ENCODE results near the gene HEATR5B. TPM values are rescaled to one million over a fixed set of nuclear protein-coding genes. Genes with fewer than 3 reads are reported as not detected.

Gene HEATR5B
- total RNA-seq, 1 experiment from 2014 or later = 14.5 TPM

DNA sequence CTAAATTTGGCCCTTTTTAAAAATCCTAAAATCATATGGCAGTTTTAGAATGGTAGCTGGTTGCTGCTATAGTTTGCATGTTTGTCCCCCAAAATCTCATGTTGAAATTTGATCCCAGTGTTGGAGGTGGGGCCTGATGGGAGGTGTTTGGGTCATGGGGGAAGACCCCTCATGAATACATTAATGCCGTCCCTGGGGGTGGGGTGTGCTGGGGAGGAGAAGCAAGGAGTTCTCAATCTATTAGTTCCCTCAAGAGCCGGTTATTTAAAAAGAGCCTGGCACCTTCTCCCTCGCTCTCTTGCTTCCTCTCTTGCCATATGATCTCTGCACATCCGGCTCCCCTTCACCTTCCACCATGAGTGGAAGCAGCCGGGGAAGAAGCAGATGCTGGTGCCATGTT, 21.0 kb upstream of the HEATR5B start:
- CTCF ChIA-PET = no interaction called here
- intact Hi-C loops (cut with micrococcal nuclease) = no loop called here
- DNase-seq (ENCODE audit: unreplicated experiment) = no peak
- no TSS peak for BruUV-seq (replicated peaks)
- Mint-ChIP-seq H3K27ac (ENCODE audit: low read depth, unreplicated experiment) (no peak overlapping the region), H3K4me3 (ENCODE audit: unreplicated experiment) (no peak overlapping the region), H3K36me3 (ENCODE audit: insufficient read depth, unreplicated experiment) (peaks cover 69% of the 10 kb centered on the region), H3K4me1 (ENCODE audit: insufficient read depth, unreplicated experiment) (no peaks in the 10 kb centered on the region), H3K9me3 (ENCODE audit: unreplicated experiment) (no peaks in the 10 kb centered on the region), H3K27me3 (ENCODE audit: insufficient read depth, unreplicated experiment) (no peaks in the 10 kb centered on the region)
- TF ChIP-seq, protein P1, sequence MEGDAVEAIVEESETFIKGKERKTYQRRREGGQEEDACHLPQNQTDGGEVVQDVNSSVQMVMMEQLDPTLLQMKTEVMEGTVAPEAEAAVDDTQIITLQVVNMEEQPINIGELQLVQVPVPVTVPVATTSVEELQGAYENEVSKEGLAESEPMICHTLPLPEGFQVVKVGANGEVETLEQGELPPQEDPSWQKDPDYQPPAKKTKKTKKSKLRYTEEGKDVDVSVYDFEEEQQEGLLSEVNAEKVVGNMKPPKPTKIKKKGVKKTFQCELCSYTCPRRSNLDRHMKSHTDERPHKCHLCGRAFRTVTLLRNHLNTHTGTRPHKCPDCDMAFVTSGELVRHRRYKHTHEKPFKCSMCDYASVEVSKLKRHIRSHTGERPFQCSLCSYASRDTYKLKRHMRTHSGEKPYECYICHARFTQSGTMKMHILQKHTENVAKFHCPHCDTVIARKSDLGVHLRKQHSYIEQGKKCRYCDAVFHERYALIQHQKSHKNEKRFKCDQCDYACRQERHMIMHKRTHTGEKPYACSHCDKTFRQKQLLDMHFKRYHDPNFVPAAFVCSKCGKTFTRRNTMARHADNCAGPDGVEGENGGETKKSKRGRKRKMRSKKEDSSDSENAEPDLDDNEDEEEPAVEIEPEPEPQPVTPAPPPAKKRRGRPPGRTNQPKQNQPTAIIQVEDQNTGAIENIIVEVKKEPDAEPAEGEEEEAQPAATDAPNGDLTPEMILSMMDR (IDR thresholded peaks at IDR 0.05; ENCODE audit: unreplicated experiment) = no peak
- POLR2A ChIA-PET = no interaction called here

DNA sequence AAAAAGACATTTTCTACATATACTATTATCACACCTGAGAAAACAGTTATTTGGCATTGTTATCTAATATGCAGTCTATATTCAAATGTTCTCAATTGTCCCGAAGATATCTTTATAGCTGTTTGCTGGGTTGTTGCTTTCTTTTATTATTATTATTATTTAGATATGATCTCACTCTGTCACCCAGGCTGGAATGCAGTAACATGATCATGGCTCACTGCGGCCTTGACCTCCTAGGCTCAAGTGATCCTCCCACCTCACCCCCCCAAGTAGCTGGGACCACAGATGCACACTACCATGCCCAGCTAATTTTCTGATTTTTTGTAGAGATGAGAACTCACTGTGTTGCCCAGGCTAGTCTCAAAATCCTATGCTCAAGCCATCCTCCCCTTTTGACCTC, 20.0 kb upstream of the HEATR5B start:
- no peak for DNase-seq (ENCODE audit: unreplicated experiment)
- TF ChIP-seq, protein P1 (IDR thresholded peaks at IDR 0.05; ENCODE audit: unreplicated experiment) = no peak
- Mint-ChIP-seq H3K36me3 (ENCODE audit: insufficient read depth, unreplicated experiment) (peaks cover 61% of the 10 kb centered on the region), H3K27me3 (ENCODE audit: insufficient read depth, unreplicated experiment) (no peaks in the 10 kb centered on the region), H3K4me3 (ENCODE audit: unreplicated experiment) (no peak overlapping the region), H3K9me3 (ENCODE audit: unreplicated experiment) (no peaks in the 10 kb centered on the region), H3K27ac (ENCODE audit: low read depth, unreplicated experiment) (no peak overlapping the region), H3K4me1 (ENCODE audit: insufficient read depth, unreplicated experiment) (no peaks in the 10 kb centered on the region)
- intact Hi-C loops (cut with micrococcal nuclease) = no loop called here
- no TSS peak for BruUV-seq (replicated peaks)
- CTCF ChIA-PET = interaction anchor here (0.8 kb wide), 1 partner anchor 787 kb away, joined by 3 read pairs; no protein-coding TSS in a partner anchor
- POLR2A ChIA-PET = interaction anchor here (0.7 to 3.3 kb wide), 3 partner anchors 19 to 708 kb away, joined by 3 to 16 read pairs (median 4); partner anchors contain the start of genes CEBPZ, GPATCH11, HEATR5B and NDUFAF7

DNA sequence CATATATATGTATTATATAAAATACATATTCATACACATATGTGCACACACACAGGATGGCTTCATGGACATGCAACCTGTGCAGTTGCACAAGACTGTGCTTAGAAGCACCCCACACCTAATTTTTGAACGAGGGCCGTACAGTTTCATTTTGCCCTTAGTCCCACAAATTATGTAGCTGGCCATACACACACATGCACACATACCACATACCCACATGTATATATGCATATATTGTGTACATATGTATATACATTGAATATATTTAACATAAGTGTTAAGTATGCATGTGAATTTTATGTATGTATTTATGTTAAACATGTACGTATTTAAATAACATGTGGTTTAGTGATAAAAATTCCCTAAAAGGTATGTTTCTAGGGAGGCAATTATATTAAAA, 18.4 kb upstream of the HEATR5B start:
- no peaks in the 10 kb centered on the region for H3K4me1 Mint-ChIP-seq (ENCODE audit: insufficient read depth, unreplicated experiment)
- intact Hi-C loops (cut with micrococcal nuclease) = no loop called here
- DNase-seq (ENCODE audit: unreplicated experiment) = no peak
- H3K36me3 Mint-ChIP-seq (ENCODE audit: insufficient read depth, unreplicated experiment) = peaks cover 56% of the 10 kb centered on the region
- no peak overlapping the region for H3K4me3 Mint-ChIP-seq (ENCODE audit: unreplicated experiment)
- H3K9me3 Mint-ChIP-seq (ENCODE audit: unreplicated experiment) = no peaks in the 10 kb centered on the region
- BruUV-seq (replicated peaks) = no TSS peak
- ChIA-PET CTCF (no interaction called here), POLR2A (interaction anchor here (1.0 to 3.3 kb wide), 2 partner anchors 10 to 18 kb away, joined by 3 to 16 read pairs; partner anchors contain the start of genes GPATCH11 and HEATR5B)
- no peak overlapping the region for H3K27ac Mint-ChIP-seq (ENCODE audit: low read depth, unreplicated experiment)
- TF ChIP-seq, protein P1 (IDR thresholded peaks at IDR 0.05; ENCODE audit: unreplicated experiment) = no peak
- H3K27me3 Mint-ChIP-seq (ENCODE audit: insufficient read depth, unreplicated experiment) = no peaks in the 10 kb centered on the region

DNA sequence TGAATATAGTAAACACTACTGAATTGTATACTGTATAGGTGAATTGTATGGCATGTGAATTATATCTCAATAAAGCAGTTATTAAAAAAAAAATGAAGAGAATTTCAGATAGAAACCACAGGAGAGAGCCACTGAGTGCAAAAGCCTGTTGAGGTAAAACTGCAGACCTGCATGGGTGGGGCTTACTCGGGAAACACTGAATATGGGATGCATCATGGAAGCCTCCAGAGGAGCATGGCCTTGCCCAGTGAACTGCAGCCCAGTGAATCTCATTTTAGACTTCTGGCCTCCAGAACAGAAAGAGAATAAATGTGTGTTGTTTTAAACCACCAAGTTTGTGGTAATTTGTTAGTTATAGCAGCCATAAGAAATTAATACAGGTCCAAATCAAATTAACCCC, 15.9 kb upstream of the HEATR5B start:
- Mint-ChIP-seq H3K27me3 (ENCODE audit: insufficient read depth, unreplicated experiment) (no peaks in the 10 kb centered on the region), H3K9me3 (ENCODE audit: unreplicated experiment) (no peaks in the 10 kb centered on the region), H3K4me3 (ENCODE audit: unreplicated experiment) (no peak overlapping the region), H3K36me3 (ENCODE audit: insufficient read depth, unreplicated experiment) (peaks cover 54% of the 10 kb centered on the region), H3K4me1 (ENCODE audit: insufficient read depth, unreplicated experiment) (no peaks in the 10 kb centered on the region), H3K27ac (ENCODE audit: low read depth, unreplicated experiment) (no peak overlapping the region)
- TF ChIP-seq, protein P1 (IDR thresholded peaks at IDR 0.05; ENCODE audit: unreplicated experiment) = no peak
- intact Hi-C loops (cut with micrococcal nuclease) = no loop called here
- no TSS peak for BruUV-seq (replicated peaks)
- DNase-seq (ENCODE audit: unreplicated experiment) = no peak
- POLR2A ChIA-PET = no interaction called here
- CTCF ChIA-PET = no interaction called here
